ENCODE measurements around the gene DLST. TPM values are rescaled to one million over a fixed set of nuclear protein-coding genes. Genes with fewer than 3 reads are reported as not detected.

DLST gene
- total RNA-seq, 1 donor from 2014 or later, result 125 TPM

- H3K27ac Mint-ChIP-seq (ENCODE audit: unreplicated experiment), result no peak overlapping the region
- H3K36me3 Mint-ChIP-seq (ENCODE audit: low read depth, unreplicated experiment), result no peaks in the 10 kb centered on the region
- no peak overlapping the region for H3K4me3 Mint-ChIP-seq (ENCODE audit: unreplicated experiment)
Observed at GRCh38 chr14:74865156-74865555, 16.6 kb upstream of the DLST start.

GRCh38 chr14:74866708-74867389 lies 14.9 kb upstream of the DLST start:
- no peak overlapping the region for H3K27ac Mint-ChIP-seq (ENCODE audit: unreplicated experiment)
- no peaks in the 10 kb centered on the region for H3K36me3 Mint-ChIP-seq (ENCODE audit: low read depth, unreplicated experiment)
- peaks cover 3% of the 10 kb centered on the region for H3K27me3 Mint-ChIP-seq (ENCODE audit: unreplicated experiment)
- H3K4me3 Mint-ChIP-seq (ENCODE audit: unreplicated experiment), result peak overlapping the region; percentile 5
- no peaks in the 10 kb centered on the region for H3K9me3 Mint-ChIP-seq (ENCODE audit: unreplicated experiment)
- no peak for TF ChIP-seq CTCF (IDR thresholded peaks at IDR 0.05; ENCODE audit: unreplicated experiment)
- no peak for DNase-seq (ENCODE audit: low spot score)
- H3K4me1 Mint-ChIP-seq (ENCODE audit: unreplicated experiment), result peaks cover 11% of the 10 kb centered on the region

More at GRCh38 chr14:74865156-74865555, 16.6 kb upstream of the DLST start:
- no peak for TF ChIP-seq CTCF (IDR thresholded peaks at IDR 0.05; ENCODE audit: unreplicated experiment)
- Mint-ChIP-seq H3K9me3 (ENCODE audit: unreplicated experiment) (no peaks in the 10 kb centered on the region), H3K4me1 (ENCODE audit: unreplicated experiment) (peaks cover 11% of the 10 kb centered on the region), H3K27me3 (ENCODE audit: unreplicated experiment) (peaks cover 3% of the 10 kb centered on the region)
- DNase-seq (ENCODE audit: low spot score), result no peak

- TF ChIP-seq CTCF (IDR thresholded peaks at IDR 0.05; ENCODE audit: unreplicated experiment), result no peak
- H3K27me3 Mint-ChIP-seq (ENCODE audit: unreplicated experiment), result peaks cover 1% of the 10 kb centered on the region
- no peaks in the 10 kb centered on the region for H3K36me3 Mint-ChIP-seq (ENCODE audit: low read depth, unreplicated experiment)
- DNase-seq (ENCODE audit: low spot score), result no peak
- H3K27ac Mint-ChIP-seq (ENCODE audit: unreplicated experiment), result no peak overlapping the region
- H3K4me3 Mint-ChIP-seq (ENCODE audit: unreplicated experiment), result no peak overlapping the region
- peaks cover 11% of the 10 kb centered on the region for H3K4me1 Mint-ChIP-seq (ENCODE audit: unreplicated experiment)
- H3K9me3 Mint-ChIP-seq (ENCODE audit: unreplicated experiment), result no peaks in the 10 kb centered on the region
Observed at GRCh38 chr14:74867673-74868072, 14.0 kb upstream of the DLST start.

GRCh38 chr14:74868739-74869138 lies 13.0 kb upstream of the DLST start:
- no peak overlapping the region for H3K4me3 Mint-ChIP-seq (ENCODE audit: unreplicated experiment)
- no peaks in the 10 kb centered on the region for H3K9me3 Mint-ChIP-seq (ENCODE audit: unreplicated experiment)
- peaks cover 1% of the 10 kb centered on the region for H3K27me3 Mint-ChIP-seq (ENCODE audit: unreplicated experiment)
- no peak overlapping the region for H3K27ac Mint-ChIP-seq (ENCODE audit: unreplicated experiment)
- no peak for TF ChIP-seq CTCF (IDR thresholded peaks at IDR 0.05; ENCODE audit: unreplicated experiment)
- H3K36me3 Mint-ChIP-seq (ENCODE audit: low read depth, unreplicated experiment), result no peaks in the 10 kb centered on the region
- no peak for DNase-seq (ENCODE audit: low spot score)
- H3K4me1 Mint-ChIP-seq (ENCODE audit: unreplicated experiment), result peaks cover 5% of the 10 kb centered on the region

GRCh38 chr14:74871819-74872218 lies 9.9 kb upstream of the DLST start:
- Mint-ChIP-seq H3K4me1 (ENCODE audit: unreplicated experiment) (peaks cover 10% of the 10 kb centered on the region), H3K4me3 (ENCODE audit: unreplicated experiment) (no peak overlapping the region), H3K36me3 (ENCODE audit: low read depth, unreplicated experiment) (no peaks in the 10 kb centered on the region), H3K27ac (ENCODE audit: unreplicated experiment) (no peak overlapping the region), H3K27me3 (ENCODE audit: unreplicated experiment) (peaks cover 2% of the 10 kb centered on the region), H3K9me3 (ENCODE audit: unreplicated experiment) (no peaks in the 10 kb centered on the region)
- DNase-seq (ENCODE audit: low spot score), result no peak
- TF ChIP-seq CTCF (IDR thresholded peaks at IDR 0.05; ENCODE audit: unreplicated experiment), result no peak

Measured in endothelial cell (in vitro differentiated cells).